Transverse colon (tissue), 4 donors: ENCODE measurements around the gene MS4A15. TPM values are rescaled to one million over a fixed set of nuclear protein-coding genes. Genes with fewer than 3 reads are reported as not detected.
"Not testable (repeated sequence)": the region's sequence is repeated elsewhere in the genome, so short reads cannot be mapped to it uniquely, and the experiment has no call there.

ENCODE experiments used
- DNase-seq: peaks from one replicate; pipeline ENCODE4 v3.0.0-alpha.2; 2019
- H3K27ac ChIP-seq, 4 donors: fragments of 200-600 bp; sonication (generic); 2 replicates each; pipeline ENCODE4 v1.5.1; 2016 to 2018; ENCODE audit warnings: inconsistent platforms in 4 of 4
- H3K27me3 ChIP-seq: fragments of 200-600 bp; sonication (generic); 2 replicates; pipeline ENCODE4 v1.5.1; 2017; ENCODE audit warnings: inconsistent platforms
- H3K36me3 ChIP-seq, 4 donors: fragments of 200-600 bp; sonication (generic); 2 replicates each; pipeline ENCODE4 v1.5.1; 2017 to 2019; ENCODE audit warnings: inconsistent platforms in 4 of 4
- H3K4me1 ChIP-seq, 4 donors: fragments of 200-600 bp; sonication (generic); 2 replicates each; pipeline ENCODE4 v1.5.1; 2017 to 2020; ENCODE audit warnings: inconsistent platforms in 4 of 4
- H3K4me3 ChIP-seq, 4 donors: fragments of 200-600 bp; sonication (generic); 1 replicate in 1 of 4; 2 replicates in 3 of 4; pipeline versions ENCODE4 v1.5.1 to v1.6.1; 2017 to 2019; ENCODE audit warnings: inconsistent platforms in 4 of 4
- H3K9me3 ChIP-seq, 2 donors: fragments of 200-600 bp; sonication (generic); 2 replicates each; pipeline ENCODE4 v1.5.1; 2017 to 2019; ENCODE audit warnings: inconsistent platforms in 2 of 2
- EP300 ChIP-seq: sonication (generic); formaldehyde crosslinking; IDR thresholded peaks from one replicate; pipeline ENCODE4 v1.6.1; 2017; ENCODE audit warnings: antibody characterized with exemption, low read depth
- POLR2A ChIP-seq: fragments of 450-650 bp; IDR thresholded peaks from one replicate; pipeline ENCODE4 v1.6.1; 2016; ENCODE audit warnings: antibody characterized with exemption, mild to moderate bottlenecking, moderate library complexity
- POLR2AphosphoS5 ChIP-seq, 3 donors: sonication (generic); formaldehyde crosslinking; IDR thresholded peaks; one replicate each; pipeline ENCODE4 v1.6.1; 2016; ENCODE audit warnings: antibody characterized with exemption in 3 of 3
- WGBS, 2 donors: methylation state at CpG; one replicate each; pipeline ENCODE4 v1.1.5; 2018; ENCODE audit warnings: low coverage in 1 of 2; 5-methylcytosine and 5-hydroxymethylcytosine counted together
- in situ Hi-C, 4 donors: fragments of 200-750 bp; cut with MboI; loops; one replicate each; pipeline versions ENCODE4 v1.15.0 to v1.15.1; 2017; ENCODE audit warnings: low sequenced_read_pairs in 3 of 4, low pct_ligation_motif_present in 1 of 4, low pct_unique_long_range_greater_than_20kb in 1 of 4
- intact Hi-C: fragments of 100-400 bp; cut with DNase I; formaldehyde crosslinking; loops from one replicate; pipeline ENCODE4 v1.15.1; 2023; ENCODE audit warnings: low total_unique reads
- total RNA-seq, 4 donors: library from RNA; depleted of rRNA; stranded (reverse); fragments of >200 nt; gene quantifications; one replicate each; pipeline ENCODE4 v1.1.0, GENCODE V29; 2016
- TF ChIP-seq, protein P1 (sequence below), 5 experiments: fragments of 200-600 bp in 3 of 5; fragments of 450-650 bp in 2 of 5; sonication (generic) in 3 of 5; IDR thresholded peaks; 1 replicate in 2 of 5; 2 replicates in 3 of 5; pipeline ENCODE4 v1.5.1; 2016 to 2017; ENCODE audit warnings: antibody characterized with exemption in 5 of 5, inconsistent platforms in 3 of 5, mild to moderate bottlenecking in 2 of 5, moderate library complexity in 1 of 5

The MS4A15 gene
- total RNA-seq, 4 donors from 2014 or later: not detected

DNA sequence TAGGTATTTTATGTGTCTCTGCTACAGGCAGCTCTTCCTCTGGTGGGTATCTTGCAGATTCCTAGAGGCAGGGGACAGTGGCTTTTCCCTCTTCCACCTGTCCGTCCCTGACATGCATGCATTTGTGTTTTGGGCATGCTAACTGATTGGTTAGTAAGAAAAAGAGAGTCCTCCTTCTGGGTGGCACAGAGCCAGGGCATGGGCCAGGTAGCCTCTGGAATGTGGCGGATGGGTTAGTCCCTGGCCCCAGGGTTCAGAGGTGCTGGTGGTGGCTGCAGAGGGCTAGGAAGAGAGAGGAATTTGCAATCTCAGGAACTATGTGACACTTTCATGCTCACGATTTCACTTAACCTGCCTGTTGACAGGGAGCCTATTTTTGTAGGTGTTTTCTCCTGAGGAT lies 5.8 kb upstream of the MS4A15 start:
- in situ Hi-C loops: no loop called here
- TF ChIP-seq EP300 (no peak), POLR2A (no peak)
- TF ChIP-seq, protein P1, sequence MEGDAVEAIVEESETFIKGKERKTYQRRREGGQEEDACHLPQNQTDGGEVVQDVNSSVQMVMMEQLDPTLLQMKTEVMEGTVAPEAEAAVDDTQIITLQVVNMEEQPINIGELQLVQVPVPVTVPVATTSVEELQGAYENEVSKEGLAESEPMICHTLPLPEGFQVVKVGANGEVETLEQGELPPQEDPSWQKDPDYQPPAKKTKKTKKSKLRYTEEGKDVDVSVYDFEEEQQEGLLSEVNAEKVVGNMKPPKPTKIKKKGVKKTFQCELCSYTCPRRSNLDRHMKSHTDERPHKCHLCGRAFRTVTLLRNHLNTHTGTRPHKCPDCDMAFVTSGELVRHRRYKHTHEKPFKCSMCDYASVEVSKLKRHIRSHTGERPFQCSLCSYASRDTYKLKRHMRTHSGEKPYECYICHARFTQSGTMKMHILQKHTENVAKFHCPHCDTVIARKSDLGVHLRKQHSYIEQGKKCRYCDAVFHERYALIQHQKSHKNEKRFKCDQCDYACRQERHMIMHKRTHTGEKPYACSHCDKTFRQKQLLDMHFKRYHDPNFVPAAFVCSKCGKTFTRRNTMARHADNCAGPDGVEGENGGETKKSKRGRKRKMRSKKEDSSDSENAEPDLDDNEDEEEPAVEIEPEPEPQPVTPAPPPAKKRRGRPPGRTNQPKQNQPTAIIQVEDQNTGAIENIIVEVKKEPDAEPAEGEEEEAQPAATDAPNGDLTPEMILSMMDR (IDR thresholded peaks at IDR 0.05): no peak
- H3K36me3 ChIP-seq: no peaks in the 10 kb centered on the region
- H3K27me3 ChIP-seq: peaks cover 24% of the 10 kb centered on the region
- no peaks in the 10 kb centered on the region for H3K4me1 ChIP-seq
- DNase-seq: no peak
- intact Hi-C loops: no loop called here
- 86% methylated on average over 3 of the region's 3 CpGs; no CpG with 5 or more reads in 1 of the 2 donors for WGBS, 2 donors
- no peak overlapping the region for H3K27ac ChIP-seq
- no peak overlapping the region for H3K4me3 ChIP-seq
- H3K9me3 ChIP-seq: no peaks in the 10 kb centered on the region

DNA sequence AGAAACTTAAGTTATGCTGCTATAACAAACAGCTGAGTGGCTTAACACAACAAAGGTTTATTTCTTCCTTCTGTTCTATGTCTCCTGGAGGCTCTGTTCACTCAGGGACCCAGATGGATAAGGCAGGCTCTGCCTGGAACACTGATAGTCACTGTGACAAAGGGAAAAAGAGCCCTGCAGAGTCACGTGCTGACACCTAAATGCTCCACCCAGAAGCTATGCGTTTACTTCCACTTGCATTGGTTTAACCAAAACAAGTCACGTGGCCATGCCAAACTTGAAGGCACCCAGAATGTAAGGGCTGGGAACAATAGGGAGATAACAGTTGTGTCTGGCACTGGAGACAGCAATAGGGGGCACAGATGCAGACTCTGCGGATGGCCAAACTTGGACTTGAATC lies 3.4 kb upstream of the MS4A15 start:
- in situ Hi-C loops (no loop called here), intact Hi-C loops (no loop called here)
- no peaks in the 10 kb centered on the region for H3K4me1 ChIP-seq
- H3K27me3 ChIP-seq: peaks cover 24% of the 10 kb centered on the region
- no peak for DNase-seq
- no peak for TF ChIP-seq EP300
- TF ChIP-seq POLR2A: no peak
- TF ChIP-seq POLR2AphosphoS5 (IDR thresholded peaks at IDR 0.05): no peak
- TF ChIP-seq, protein P1 (IDR thresholded peaks at IDR 0.05): no peak
- no peak overlapping the region for H3K4me3 ChIP-seq
- no peaks in the 10 kb centered on the region for H3K36me3 ChIP-seq
- H3K27ac ChIP-seq: no peak overlapping the region
- no peaks in the 10 kb centered on the region for H3K9me3 ChIP-seq
- 45 to 48% methylated on average over 4 of the region's 4 CpGs for WGBS, 2 donors

DNA sequence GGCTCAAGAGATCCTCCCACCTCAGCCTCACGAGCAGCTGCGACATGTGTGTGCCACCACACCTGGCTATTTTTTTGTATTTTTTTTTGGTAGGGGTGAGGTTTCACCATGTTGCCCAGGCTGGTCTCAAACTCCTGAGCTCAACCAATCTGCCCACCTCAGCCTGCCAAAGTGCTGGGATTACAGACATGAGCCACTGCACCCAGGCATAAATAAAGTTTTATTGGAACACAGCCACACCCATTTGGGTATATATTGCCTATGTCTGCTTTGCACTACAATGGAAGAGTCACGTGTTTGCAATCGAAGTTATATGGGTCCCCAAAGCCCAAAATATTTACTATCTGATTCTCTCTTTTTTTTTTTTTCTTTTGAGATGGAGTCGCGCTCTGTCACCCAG lies 1.8 kb upstream of the MS4A15 start:
- intact Hi-C loops (no loop called here), in situ Hi-C loops (no loop called here)
- no peaks in the 10 kb centered on the region for H3K36me3 ChIP-seq
- H3K27ac ChIP-seq: no peak overlapping the region
- no peak overlapping the region for H3K4me3 ChIP-seq
- peaks cover 24% of the 10 kb centered on the region for H3K27me3 ChIP-seq
- no peaks in the 10 kb centered on the region for H3K4me1 ChIP-seq
- 86 to 94% methylated on average over 6 of the region's 6 CpGs for WGBS, 2 donors
- no peak for DNase-seq
- TF ChIP-seq POLR2A (no peak), EP300 (no peak)
- TF ChIP-seq, protein P1 (IDR thresholded peaks at IDR 0.05): no peak
- H3K9me3 ChIP-seq: no peaks in the 10 kb centered on the region

DNA sequence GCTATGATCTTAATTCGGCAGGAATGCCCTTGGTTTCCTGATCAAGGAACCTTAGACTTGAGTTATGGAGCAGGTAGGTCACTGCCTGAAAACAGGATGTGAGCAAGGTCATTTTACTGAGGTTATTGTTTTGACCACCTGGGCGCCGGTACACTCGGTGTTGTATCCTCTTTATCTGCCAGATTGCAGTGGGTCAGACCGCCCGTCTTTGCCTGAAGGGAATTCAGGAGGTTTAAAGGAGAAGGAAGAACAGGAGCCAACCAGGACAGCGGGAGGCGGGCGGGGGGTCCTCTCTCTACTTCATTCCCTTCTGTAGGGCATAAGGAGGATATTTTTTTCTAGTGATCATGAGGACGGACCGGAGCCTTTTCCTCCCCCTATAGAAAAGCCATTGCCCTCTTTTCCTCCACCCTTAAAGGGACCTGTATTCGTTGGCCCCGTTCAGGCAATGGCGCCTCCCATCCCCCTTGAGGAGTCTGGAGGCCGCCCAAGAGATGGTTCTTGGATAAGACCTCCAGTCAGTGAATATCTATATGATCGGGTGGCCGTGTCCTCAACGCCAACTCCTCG lies 649 bp downstream of the MS4A15 start:
- Histone ChIP-seq H3K27ac (no peak overlapping the region), H3K4me1 (no peaks in the 10 kb centered on the region), H3K27me3 (peaks cover 5% of the 10 kb centered on the region), H3K4me3 (no peak overlapping the region), H3K36me3 (no peaks in the 10 kb centered on the region), H3K9me3 (no peaks in the 10 kb centered on the region)
- TF ChIP-seq POLR2AphosphoS5 (IDR thresholded peaks at IDR 0.05) (no peak), POLR2A (no peak), EP300 (no peak)
- TF ChIP-seq, protein P1 (IDR thresholded peaks at IDR 0.05): no peak
- DNase-seq: no peak
- in situ Hi-C loops: no loop called here
- intact Hi-C loops: no loop called here
- WGBS, 2 donors: 90 to 94% methylated on average over 11 to 19 of the region's 19 CpGs

DNA sequence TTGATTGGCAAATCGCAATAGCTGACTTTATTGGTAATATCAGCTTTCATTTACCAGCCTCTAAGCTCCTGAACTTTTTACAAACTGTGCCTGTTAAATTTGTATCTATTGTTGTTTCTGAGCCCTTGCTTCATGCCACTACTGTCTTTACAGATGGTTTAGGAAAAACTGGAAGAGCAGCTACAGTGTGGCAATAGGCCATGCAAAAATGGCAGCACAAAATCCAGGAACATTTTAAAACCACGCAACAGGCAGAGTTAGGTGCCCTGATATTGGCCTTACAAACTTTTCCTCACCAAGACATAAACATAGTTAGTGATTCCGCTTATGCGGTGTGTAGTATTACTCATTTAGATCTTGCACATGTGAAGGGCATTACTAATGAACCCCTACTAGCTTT lies 2.0 kb downstream of the MS4A15 start:
- DNase-seq, H3K27me3 ChIP-seq, H3K9me3 ChIP-seq, intact Hi-C loops, H3K4me1 ChIP-seq, H3K36me3 ChIP-seq, H3K27ac ChIP-seq, H3K4me3 ChIP-seq, in situ Hi-C loops: not testable (repeated sequence)
- WGBS, 2 donors: 91 to 96% methylated on average over 4 of the region's 4 CpGs

DNA sequence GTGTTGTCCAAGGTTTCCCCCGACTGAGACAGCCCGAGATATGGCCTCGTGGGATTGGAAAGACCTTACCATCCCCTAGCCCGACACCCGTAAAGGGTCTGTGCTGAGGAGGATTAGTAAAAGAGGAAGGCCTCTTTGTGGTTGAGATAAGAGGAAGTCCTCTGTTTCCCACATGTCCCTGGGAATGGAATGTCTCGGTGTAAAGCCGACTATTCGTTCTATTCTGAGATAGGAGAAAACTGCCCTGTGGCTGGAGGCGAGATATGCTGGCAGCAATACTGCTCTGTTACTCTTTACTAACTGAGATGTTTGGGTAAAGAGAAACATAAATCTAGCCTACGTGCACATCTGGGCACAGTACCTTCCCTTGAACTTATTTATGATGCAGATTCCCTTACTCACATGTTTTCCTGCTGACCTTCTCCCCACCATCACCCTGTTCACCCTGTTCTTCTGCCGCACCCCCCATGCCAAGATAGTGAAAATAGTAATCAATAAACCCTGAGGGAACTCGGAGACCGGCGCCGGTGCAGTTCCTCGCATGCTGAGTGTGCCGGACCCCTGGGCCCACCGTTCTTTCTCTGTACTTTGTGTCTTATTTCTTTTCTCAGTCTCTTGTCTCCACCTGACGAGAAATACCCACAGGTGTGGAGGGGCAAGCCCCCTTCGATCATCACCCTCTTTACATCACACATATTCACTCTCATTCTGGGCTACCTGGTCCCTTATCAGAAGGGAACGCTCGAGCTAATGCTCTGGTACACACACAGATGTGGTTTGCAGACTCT lies 3.0 kb downstream of the MS4A15 start:
- H3K27ac ChIP-seq, in situ Hi-C loops, DNase-seq, H3K27me3 ChIP-seq, H3K4me3 ChIP-seq, intact Hi-C loops, H3K4me1 ChIP-seq, H3K36me3 ChIP-seq, H3K9me3 ChIP-seq: not testable (repeated sequence)
- 77 to 82% methylated on average over 9 to 22 of the region's 22 CpGs for WGBS, 2 donors
